A172 (cell line): ENCODE results near the gene ATRAID. TPM values are rescaled to one million over a fixed set of nuclear protein-coding genes. Genes with fewer than 3 reads are reported as not detected.
"Not testable (repeated sequence)": the region's sequence is repeated elsewhere in the genome, so short reads cannot be mapped to it uniquely, and the experiment has no call there.

ENCODE experiments used
- DNase-seq: peaks from one replicate; pipeline ENCODE4 v3.0.0-alpha.2; 2015; ENCODE audit warnings: low spot score
- total RNA-seq: library from RNA; depleted of rRNA; stranded (reverse); fragments of >200 nt; shearing (Covaris generic); gene quantifications from 2 replicates; pipeline ENCODE4 v1.2.3, GENCODE V29; 2014

The ATRAID gene
- total RNA-seq, 1 experiment from 2014 or later: 191 TPM

- DNase-seq: no peak
Observed at GRCh38 chr2:27194538-27195354, 17.1 kb upstream of the ATRAID start.

DNA sequence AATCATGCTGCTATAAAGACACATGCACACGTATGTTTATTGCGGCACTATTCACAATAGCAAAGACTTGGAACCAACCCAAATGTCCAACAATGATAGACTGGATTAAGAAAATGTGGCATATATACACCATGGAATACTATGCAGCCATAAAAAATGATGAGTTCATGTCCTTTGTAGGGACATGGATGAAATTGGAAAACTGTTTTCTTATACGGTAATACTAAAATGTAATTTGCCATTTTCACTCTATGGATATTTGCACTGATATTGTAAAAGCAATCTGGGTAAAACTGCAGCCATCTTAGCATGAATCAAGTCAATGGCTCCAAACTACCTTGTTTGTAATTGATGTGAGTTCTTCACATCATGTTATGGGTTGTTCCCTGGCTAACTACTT lies 16.0 kb upstream of the ATRAID start:
- DNase-seq: not testable (repeated sequence)

DNA sequence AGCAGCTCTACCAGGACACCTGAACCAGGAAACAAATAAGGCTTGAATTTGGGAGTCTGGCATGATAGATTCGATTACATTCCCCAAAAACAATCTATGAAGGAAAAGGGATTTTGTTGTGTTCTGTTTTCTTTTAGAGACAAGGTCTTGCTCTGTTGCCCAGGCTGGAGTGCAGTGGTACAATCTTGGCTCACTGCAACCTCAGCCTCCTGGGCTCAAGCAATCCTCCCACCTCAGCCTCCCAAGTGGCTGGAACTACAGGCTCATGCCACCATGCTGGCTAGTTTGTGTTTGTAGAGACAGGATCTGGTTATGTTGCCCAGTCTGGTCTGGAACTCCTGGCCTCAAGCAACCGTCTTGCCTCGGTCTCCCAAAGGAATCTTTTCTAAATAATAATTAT lies 13.8 kb upstream of the ATRAID start:
- not testable (repeated sequence) for DNase-seq

DNA sequence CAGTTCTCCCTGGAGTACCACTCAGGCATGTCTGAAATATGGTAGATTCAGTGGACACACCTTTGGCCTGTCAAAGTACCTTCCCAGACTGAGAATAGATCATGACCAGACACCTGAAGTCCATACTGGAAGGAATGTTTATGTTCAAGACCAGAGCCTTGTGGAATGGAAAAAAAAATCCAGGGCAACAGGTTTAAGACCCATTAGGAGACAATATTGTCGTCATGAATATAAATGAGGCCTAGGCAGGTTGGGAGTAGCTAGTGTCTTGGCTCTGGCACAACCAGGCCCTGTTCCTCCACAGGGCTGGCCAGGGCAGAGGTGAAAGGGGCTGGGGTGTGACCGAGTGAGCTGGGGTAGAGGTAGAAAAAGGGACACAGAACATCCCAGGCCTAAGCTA lies 13.2 kb upstream of the ATRAID start:
- no peak for DNase-seq

GRCh38 chr2:27199241-27199640 lies 12.6 kb upstream of the ATRAID start:
- DNase-seq: no peak

DNA sequence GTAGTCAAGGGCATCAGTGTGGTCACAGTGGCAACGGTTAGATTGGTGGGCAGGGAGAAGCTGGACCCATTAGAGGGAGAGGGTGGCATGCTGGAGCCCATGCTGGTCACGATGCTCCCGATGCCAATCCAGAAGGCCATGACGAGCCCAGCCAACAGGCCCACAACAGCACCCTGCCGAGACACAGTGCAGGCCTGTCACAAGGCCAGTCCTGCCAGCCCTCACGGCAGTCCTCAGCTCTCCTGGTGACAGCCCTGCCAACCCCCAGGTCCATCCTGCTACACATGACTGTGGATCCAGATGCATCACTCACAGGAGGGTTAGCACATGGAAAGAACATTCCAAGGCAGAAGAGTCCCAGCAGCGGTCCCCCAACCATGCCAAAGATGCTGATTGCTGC lies 10.2 kb upstream of the ATRAID start:
- DNase-seq: no peak

- DNase-seq: no peak
Observed at GRCh38 chr2:27202854-27203253, 9.0 kb upstream of the ATRAID start.

DNA sequence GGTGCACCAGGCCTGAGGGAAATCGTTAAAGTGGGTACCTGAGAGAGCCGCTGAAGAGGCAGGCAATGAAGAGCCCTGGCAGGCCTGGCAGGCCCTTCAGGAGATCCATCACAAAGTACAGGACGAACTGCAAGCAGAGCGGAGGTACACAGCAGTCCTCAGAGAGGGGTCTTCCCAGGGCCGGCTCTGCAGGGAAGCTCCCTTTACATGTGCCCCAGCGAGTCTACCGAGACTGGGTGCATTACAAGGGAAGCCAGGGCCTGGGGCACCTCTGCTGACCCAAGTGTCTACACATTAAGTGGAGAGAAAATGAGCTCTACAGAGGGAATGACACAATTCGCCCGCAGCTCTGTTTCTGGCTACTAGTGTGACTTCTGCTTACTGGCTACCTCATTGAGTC lies 8.1 kb upstream of the ATRAID start:
- no peak for DNase-seq

DNA sequence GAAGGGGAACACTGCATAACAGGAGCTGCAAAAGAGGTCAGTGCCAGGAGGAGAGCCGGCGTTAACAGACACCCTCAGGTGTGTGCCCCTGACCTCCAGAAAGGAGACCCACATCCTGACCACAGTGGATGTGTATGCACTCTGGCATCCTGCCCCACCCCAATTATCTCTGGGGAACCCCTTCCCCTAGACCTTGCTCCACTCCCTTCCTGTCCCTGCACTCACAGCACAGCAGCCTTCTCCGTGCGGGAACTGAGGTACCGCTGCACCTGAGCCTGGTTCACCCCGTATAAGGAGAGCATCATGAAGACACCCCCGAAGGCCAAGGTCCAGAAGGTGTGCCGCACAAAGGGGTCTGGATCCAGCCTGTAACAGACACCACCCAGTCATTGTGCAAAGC lies 7.3 kb upstream of the ATRAID start:
- DNase-seq: no peak

- no peak for DNase-seq
Observed at GRCh38 chr2:27205206-27205605, 6.6 kb upstream of the ATRAID start.

DNA sequence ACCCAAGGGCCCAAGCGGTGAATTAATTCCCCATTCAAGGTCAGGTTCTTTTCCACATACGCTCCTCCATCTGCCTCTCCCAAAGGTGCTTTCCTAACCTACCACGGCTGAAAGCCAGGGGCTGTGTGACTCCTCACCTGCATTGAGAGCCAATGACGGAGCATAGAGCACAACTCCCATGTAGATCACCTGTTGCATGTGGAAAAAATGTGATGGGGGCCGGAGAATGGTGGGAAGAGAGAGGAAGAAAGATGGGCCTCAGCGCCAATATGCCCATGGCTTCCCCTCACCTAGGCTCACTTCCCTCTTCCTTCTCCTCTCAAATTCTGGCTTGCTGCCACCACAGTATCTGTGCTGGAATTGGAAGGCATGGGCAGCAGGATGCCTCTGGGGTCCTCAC lies 5.5 kb upstream of the ATRAID start:
- DNase-seq: no peak

DNA sequence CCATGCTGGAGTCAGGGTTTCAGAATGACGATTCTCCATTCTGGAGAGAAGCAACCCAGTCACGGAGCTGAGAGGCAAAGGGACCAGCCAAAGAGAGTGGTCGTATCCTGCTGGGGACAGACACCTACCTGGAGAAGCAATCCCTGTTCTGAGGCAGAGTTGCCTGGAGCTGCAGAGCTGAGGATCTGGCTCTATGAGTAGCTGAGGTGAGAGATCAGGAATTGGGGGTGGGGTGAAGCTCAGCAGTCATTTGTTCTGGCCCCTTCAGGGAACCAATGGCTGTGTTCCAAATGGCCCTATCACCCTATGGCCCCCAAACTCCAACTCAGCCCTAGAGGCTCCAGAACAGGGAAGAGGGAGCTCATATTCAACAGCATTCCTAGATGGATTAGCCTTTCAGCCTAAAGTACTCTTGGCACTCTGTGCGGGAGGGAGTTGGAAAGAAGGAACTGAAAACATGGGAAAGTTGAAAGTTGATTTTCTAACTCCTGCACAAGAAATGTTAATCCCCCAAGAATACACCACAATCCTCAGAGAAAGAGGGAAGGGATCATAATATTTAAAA lies 3.3 kb upstream of the ATRAID start:
- no peak for DNase-seq

DNA sequence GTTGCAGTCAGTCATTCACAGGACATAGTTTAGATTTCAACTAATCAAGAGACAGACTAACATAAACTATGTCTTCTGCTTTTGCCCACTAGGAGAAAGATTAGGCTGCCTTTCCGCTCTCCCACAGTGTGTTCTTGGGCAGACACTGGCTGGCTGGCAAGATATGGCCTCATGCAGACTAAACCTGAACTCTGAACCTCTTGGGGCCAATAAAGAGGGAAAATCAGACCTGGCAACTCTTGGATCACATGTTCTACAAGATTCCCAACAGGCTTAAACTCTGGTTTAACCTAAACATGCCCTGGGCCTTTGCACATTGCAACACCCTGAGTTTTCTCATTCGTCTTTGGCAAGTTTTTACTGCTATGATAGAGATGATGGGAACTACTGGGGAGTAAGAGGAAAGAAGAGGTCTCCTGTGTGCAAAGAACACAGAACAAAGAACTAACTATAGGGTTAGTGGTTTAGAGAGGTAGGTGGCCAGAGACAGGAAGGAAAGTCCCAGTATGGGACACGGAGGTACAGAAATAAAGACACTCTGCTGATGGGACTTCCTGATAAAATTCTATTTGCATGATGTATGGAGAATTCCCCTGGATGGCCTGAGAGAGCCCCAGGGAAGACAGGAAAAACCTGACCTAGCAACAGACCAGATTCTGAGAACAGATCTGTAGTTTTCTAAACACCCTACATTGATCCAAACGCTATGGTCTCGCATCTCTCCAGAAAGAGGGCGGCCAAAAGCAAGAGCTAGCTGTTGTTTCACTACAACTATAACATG lies 2.0 kb upstream of the ATRAID start:
- no peak for DNase-seq

DNA sequence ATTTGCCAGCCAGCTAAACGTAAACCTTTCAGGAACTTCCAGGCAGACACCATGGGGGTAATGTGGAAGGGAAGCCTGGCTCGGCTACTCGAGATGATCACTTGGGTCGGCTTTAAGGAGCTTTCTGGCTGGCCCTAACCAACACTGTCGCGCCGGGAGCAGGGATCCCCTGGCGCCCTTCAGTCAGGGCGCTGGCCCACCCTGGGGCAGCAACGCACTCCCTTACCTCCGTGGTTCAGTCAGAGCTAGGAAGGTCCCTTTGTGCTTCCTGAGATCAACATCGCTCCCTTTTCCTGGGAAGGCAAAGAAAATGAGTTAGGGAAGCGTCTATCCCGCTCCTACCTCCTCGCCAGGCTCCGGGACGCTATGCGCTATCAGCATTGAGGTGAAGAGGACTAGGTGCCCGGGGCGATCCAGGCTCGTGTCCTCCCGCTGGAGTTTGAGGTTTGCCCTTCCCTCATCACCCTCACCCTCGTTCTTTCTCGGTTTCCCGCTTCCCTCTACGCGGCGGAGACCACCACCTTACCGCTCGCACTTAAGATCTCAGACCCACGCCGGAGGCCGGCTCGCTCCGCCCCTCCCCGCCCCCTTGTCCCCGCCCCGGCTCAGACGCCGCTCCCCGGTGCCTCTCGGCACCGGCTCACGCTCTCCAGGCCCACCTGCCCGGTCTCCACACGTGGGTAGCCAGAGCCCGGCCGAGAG lies 449 bp upstream of the ATRAID start:
- no peak for DNase-seq

DNA sequence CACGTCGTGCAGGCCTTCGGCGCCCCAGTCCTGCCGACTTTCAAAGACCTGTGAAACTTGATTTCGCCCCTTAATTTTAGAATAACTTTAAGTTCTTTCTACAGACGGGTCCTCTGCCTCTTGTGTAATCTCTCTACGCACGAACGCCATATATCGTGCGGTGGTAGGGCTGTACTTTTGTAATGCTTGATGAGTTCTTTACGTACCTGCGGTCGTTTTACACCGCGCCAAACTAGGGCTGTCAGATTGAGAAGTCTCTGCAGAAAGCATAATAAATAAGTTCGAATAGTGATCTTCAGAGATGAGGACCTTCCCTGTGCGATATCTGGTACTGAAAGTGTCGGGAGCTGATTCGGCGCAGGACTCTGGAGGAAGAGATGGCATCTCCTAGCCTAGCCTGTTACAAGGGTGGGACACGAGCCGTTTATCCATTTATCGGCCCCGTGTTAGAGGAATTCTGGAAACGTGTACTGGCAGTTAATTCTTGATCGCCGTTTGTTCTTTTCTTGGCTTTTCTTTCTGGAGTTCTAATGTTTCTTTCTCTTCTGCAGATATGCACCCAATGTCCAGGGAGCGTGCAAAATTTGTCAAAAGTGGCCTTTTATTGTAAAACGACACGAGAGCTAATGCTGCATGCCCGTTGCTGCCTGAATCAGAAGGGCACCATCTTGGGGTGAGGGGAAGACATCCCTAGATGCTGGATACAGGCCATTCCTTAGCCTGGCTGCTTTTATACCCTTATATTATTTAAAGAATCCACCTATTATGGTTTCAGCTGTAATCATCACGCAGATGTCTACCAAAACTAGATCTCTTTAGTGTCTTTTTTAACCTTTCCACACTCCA lies 1.0 kb downstream of the ATRAID start:
- peak; percentile 26 for DNase-seq

DNA sequence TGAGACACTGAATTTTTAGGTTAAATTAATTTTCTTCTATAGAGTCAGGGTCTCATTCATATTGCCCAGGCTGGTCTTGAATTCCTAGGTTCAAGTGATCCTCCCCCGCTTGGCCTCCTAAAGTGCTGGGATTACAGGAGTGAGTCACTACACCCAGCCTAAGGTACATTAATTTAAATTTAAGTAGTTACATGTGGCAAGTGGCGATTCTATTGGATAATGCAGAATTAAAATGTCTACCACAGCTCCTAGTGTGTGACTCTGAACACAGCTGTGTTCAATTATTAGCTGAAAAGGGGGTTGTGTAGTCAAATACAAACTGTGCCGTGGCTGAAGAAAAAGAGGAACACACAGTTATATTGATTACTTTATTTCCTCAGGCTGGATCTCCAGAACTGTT lies 3.1 kb downstream of the ATRAID start:
- no peak for DNase-seq

DNA sequence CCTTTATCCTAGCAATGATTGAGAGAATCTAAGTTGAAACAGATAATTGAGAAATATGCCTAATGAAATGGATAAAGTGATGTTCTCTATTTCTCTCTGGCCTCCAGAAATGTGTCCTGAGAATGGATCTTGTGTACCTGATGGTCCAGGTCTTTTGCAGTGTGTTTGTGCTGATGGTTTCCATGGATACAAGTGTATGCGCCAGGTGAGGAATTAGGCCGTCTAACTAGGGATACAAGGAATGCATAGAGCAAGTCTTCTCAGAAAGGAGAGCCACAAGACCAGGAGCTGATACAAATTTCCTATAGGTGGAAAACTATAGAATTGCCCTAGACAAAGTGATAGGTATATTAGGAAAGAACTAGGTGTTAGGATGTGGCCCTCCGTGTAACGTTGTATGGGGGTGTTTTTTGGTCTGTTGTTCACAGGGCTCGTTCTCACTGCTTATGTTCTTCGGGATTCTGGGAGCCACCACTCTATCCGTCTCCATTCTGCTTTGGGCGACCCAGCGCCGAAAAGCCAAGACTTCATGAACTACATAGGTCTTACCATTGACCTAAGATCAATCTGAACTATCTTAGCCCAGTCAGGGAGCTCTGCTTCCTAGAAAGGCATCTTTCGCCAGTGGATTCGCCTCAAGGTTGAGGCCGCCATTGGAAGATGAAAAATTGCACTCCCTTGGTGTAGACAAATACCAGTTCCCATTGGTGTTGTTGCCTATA lies 4.7 kb downstream of the ATRAID start:
- no peak for DNase-seq

- peak; percentile 67 for DNase-seq
Observed at GRCh38 chr2:27217173-27218121, 5.6 kb downstream of the ATRAID start, which contains the start of gene CAD. CAD (plus strand) TSS chr2:27217369; CDS start chr2:27217552, 183 bp downstream.

DNA sequence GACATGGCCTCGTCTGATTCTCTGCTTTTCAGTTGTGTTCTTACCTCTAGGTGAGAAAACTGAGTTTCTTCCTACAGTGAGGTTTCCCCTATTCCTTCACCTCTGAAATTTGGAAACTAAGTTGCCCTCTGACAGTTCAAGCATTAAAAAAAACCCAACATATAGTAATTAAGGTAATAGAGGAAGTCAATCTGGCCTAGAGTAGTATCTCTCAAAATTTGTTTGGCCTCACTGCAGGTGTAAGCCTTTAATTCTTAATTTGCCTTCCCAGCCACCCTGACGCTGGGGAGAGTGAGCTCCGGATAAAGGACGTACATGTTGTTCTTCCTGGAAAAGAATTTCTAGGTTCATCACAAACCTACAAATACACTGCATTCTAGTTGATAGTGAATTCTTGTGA lies 6.8 kb downstream of the ATRAID start:
- DNase-seq: no peak
